HG02610 (cell line): ENCODE measurements around the gene SALL1.

Experiments
- ATAC-seq: cut with Tn5 transposase; IDR thresholded peaks from one replicate; pipeline ENCODE4 v1.9.1; 2021; ENCODE audit warnings: mild to moderate bottlenecking, moderate library complexity; ENCODE audit not compliant: unreplicated experiment

SALL1 gene

DNA sequence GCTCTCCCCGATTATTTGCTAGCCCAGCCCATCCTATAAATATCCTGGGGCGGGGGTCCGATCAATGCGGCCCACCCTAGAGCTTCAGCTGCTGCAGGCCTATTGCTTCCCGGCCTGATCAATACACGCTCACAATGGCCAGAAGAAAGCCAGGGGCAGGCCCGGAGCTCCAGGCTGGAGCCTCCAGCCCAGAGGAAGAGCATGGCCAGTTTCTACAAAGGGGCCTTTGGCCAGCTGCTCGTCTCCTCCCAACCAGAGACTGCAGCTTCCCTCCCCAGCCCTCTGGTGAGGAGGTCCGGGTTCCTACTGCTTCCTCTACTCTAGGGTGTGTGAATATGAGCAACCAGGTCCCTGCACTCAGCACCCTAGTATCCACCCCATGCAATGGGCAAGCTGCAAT, 36.7 kb downstream of the SALL1 start:
- no peak for ATAC-seq

- no peak for ATAC-seq
Observed at GRCh38 chr16:51113236-51114125, 37.6 kb downstream of the SALL1 start.

GRCh38 chr16:51112323-51112722, 38.7 kb downstream of the SALL1 start:
- no peak for ATAC-seq

- ATAC-seq, result no peak
Observed at GRCh38 chr16:51111759-51112158, 39.3 kb downstream of the SALL1 start.

DNA sequence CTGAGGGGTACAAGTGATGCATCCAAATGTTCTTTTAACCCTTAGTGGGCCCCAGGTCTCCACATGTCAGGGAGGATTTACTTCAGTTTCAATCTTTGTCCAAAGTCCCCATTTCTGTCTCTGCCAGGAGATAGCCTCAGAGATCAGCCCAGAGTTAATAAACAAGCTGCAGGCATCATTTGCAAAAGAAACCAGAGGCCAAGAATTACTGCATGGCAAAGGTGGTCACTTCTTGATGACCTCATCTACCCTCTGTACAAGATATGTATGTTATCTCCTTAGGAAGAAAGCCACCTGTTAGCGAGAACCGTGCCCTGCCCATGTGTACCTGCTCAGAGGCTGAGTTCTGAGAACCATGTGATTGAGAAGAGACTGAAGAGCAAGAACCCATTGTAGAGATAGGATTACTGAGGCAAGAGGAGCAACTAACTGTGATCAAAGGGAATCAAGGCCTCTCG, 40.3 kb downstream of the SALL1 start:
- ATAC-seq, result no peak

- ATAC-seq, result no peak
Observed at GRCh38 chr16:51109173-51109572, 41.9 kb downstream of the SALL1 start.

DNA sequence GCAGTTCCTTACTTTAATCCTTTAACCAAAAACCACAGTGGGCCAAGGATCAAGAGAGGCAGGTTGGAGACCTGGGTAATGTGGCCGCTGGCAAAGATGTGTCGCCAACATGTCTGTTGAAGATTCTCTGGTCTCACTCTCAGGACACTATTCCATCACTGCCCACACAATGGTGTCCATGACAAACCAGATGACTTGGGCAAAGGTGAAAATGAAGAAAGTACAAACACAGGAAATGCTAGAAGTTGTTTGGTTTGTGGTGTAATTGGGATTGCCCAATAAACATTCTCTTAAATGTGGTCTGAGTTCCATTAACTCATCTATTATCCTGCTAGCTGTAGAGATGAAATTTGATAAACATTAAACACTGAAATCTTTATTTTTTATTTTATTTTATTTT, 43.3 kb downstream of the SALL1 start:
- ATAC-seq, result no peak

DNA sequence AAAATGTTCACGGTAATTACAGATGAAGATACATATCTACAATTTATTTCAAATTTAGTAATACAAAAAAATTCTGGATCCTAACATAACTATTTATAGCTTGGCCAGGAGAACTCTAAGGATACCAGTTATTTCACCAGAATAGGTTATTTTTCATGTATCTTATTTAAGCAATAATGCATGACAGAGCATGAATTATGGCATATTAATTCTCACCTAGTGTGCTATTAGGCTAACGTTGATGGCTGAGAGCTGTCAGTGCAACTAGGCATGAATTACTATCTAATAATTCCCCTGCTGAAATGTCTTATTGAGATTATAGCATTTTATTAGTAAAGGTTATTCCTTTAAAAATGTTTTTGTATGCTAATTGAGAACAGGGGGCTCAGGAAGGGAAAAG, 44.5 kb downstream of the SALL1 start:
- ATAC-seq, result no peak

DNA sequence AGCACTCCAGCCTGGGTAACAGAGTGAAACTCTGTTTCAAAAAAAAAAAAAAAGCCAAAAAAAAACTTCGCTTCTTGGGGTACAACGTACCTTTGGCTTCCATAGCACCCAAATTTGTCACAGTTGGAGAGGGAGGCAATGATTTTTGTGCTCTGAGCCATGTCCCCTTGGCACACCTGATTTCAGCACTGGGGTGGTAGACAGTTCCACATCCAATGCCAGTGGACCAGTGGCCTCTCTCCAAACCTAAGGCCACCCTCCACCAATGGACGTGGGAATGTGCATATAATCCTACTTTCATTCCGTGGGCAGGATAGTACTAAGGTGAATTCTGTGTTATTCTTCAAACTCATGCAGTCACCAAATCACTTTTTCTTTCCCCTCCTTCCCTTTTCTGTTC, 47.5 kb downstream of the SALL1 start:
- ATAC-seq, result no peak

GRCh38 chr16:51097729-51098128, 53.3 kb downstream of the SALL1 start:
- no peak for ATAC-seq

GRCh38 chr16:51095890-51096626, 55.0 kb downstream of the SALL1 start:
- ATAC-seq, result no peak

GRCh38 chr16:51095084-51095881, 55.8 kb downstream of the SALL1 start:
- ATAC-seq, result no peak

- ATAC-seq, result no peak
Observed at GRCh38 chr16:51093726-51094280, 57.3 kb downstream of the SALL1 start.
